LNCAP (cell line): Measurements from ENCODE around the gene KHDC3L.

Source experiments
- TF ChIP-seq, protein P1 (sequence below): fragments of 450-650 bp; IDR thresholded peaks from 2 replicates; pipeline ENCODE4 v1.5.1; 2017; ENCODE audit warnings: mild to moderate bottlenecking

Gene KHDC3L

DNA sequence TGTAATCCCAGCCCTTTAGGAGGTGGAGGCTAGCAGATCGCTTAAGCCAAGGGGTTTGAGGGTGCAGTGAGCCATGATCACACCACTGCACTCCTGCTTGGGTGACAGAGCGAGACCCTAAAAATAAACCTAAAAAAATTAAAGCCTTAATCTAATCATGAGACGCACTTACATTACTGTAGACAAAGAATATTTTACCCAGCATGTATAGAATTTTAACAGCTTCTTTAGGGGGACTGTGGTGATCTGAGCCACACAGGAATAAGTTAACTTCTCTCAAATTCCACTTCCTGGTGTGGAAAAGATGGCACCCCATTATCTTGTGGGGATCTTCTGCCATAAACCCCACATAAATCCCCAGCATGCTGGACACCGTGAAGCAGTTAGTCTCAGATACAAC lies 9.5 kb downstream of the KHDC3L start:
- TF ChIP-seq, protein P1, sequence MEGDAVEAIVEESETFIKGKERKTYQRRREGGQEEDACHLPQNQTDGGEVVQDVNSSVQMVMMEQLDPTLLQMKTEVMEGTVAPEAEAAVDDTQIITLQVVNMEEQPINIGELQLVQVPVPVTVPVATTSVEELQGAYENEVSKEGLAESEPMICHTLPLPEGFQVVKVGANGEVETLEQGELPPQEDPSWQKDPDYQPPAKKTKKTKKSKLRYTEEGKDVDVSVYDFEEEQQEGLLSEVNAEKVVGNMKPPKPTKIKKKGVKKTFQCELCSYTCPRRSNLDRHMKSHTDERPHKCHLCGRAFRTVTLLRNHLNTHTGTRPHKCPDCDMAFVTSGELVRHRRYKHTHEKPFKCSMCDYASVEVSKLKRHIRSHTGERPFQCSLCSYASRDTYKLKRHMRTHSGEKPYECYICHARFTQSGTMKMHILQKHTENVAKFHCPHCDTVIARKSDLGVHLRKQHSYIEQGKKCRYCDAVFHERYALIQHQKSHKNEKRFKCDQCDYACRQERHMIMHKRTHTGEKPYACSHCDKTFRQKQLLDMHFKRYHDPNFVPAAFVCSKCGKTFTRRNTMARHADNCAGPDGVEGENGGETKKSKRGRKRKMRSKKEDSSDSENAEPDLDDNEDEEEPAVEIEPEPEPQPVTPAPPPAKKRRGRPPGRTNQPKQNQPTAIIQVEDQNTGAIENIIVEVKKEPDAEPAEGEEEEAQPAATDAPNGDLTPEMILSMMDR, result no peak

DNA sequence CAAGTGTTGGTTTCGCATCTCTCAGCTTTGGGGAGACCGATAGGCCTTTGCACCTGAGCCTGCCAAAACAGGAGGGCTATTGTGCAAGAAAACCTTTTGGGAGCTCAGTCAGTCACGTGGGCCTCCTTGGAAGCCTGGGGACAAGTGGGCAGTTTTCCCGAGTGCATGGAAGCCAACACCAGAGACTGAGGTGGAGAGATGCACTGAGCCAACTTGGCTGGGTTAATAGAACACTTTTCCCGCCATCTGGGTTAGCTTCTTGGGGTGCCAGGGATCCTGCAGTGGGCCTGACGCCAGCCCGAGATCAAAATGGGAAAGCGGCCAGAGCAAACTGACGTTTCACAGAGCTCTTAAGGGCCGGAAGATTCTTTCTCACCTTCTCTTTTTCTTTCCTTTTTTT lies 10.1 kb downstream of the KHDC3L start:
- TF ChIP-seq, protein P1, result no peak

DNA sequence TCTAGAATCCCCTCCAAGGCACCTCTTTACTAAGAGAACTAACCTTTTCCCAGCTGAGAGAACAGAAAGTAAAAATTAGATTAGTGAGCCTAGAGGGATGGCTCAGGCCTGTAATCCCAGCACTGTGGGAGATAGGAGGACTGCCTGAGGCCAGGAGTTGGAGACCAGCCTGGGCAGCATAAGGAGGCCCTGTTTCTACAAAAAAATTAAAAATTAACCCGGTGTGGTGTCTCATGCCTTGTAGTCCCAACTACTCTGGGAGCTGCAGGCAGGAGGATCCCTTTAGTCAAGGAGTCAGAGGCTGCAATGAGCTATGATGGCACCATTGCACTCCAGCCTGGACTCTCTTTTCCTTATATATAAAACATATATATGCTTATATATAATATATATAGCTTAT lies 12.8 kb downstream of the KHDC3L start:
- TF ChIP-seq, protein P1, result no peak

DNA sequence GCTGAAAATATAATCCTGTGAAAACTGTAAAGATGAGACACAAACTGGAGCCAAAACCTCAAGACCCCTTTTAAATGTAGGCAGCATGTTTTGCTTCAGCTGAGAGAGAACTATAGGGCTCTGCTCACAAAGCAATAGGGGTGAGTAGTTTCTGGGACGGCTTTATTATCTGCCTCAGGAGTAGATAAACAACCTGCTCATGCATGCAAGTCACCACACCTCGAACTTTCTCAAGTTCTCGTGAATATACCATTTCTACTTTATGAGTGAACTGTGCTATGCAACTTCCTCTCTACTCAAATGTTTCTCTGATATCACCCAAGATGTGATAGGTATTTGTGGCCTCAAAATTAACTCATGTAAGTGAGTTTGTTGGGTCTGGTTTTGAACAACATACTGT lies 14.8 kb downstream of the KHDC3L start:
- TF ChIP-seq, protein P1, result no peak

DNA sequence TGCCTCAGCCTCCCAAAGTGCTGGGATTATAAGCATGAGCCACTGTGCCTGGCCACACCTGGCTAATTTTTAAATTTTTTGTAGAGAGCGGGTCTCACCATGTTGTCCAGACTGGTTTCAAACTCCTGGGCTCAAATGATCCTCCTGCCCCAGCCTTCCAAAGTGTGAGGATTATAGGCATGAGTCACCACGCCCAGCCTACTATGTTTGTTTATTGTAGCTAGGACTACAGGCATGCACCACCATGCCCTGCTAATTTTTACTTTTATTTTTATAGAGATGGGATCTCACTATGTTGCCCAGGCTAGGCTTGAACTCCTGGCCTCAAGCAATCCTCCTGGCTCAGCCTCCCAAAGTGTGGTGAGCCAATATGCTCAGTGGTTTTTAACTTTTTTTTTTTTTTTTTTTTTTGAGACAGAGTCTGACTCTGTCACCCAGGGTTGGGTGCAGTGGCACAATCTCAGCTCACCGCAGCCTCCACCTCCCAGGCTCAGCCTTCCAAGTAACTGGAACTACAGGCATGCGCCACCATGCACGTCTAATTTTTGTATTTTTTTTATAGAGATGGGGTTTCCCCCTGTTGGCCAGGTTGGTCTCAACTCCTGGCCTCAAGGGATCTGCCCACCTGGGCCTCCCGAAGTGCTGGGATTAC lies 20.1 kb downstream of the KHDC3L start:
- TF ChIP-seq, protein P1, result no peak

DNA sequence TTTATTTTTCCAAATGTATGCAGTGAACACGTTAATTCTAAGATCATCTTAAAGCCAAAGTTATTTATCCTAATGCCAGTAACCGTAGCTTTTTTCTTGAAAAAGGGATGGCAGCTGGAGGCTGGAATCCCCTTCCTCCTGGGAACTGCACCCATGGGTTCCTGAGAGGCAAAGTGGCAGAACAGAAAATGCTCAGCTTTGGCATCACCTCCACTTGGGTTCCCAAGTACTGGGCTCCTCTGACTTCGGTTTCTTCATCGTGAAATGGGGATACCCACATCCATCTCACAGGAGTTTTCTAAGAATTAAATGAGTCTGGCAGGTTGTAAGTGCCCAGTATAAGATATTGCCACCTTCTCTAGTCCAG lies 26.0 kb downstream of the KHDC3L start:
- TF ChIP-seq, protein P1, result no peak

DNA sequence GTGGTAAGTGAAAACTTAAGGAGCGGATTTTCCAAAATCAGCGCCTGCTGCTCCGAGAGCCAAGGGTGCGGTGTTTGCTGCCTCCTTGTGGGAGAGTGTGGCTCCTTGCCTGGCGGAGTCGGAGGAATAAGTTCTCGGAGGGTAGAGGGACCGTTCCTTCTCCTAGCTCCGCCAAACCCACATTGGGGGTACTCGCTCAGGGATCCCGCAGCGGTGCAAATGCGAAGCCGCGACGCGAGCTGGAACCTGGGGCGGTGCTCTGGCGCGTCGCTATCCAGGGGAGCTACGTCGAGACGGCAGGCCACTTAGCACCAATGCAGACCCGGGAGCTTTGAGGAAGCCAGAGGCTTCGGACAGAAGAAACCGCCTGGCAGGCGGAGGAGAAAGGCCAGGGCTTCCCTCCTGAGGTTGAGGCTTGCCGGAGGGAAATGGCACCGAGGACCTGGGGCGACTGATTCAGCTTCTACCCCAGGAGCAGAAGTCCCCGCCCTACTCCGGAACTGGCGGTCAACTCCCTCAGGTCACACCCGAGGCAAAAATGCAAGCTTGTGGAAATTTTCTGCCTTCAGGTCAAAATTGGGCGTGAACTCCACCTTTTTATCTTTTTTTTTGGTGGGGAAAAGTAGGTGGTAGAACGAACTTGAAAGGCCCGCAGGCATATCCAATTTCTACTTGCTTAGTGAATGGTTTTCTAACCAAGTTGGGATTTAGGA lies 26.5 kb downstream of the KHDC3L start:
- TF ChIP-seq, protein P1, result peak; percentile 32; the same call in 1 of the 2 replicates
